NCI-H146 treated with DMSO at 0.1 percent for 48 hours (cell line): ENCODE measurements around the gene RFT1.

ENCODE experiments used
- DNase-seq: peaks from one replicate; lab custom pipeline; 2025; ENCODE audit not compliant: unreplicated experiment; lab: John Stamatoyannopoulos, UW

Gene RFT1

GRCh38 chr3:53038679-53039375, 91.4 kb downstream of the RFT1 start:
- no peak for DNase-seq
